NT2/D1 (cell line): ENCODE data around the gene CEP72.

Source experiments
- SUZ12 ChIP-seq: IDR thresholded peaks from 2 replicates; pipeline ENCODE4 v1.6.1; 2011; ENCODE audit not compliant: insufficient read length, insufficient read depth; ENCODE audit errors: extremely low read depth
- YY1 ChIP-seq: IDR thresholded peaks from 2 replicates; pipeline ENCODE4 v1.6.1; 2011; ENCODE audit not compliant: insufficient read length, insufficient read depth
- ZNF274 ChIP-seq: IDR thresholded peaks from 2 replicates; pipeline ENCODE4 v1.6.1; 2011; ENCODE audit warnings: mild to moderate bottlenecking, low read depth, low read length

GRCh38 chr5:581266-581665 is 30.9 kb upstream of the CEP72 start:
- TF ChIP-seq YY1 (no peak), ZNF274 (no peak), SUZ12 (no peak)
